Breast epithelium (tissue), 3 donors: ENCODE data around the gene C9orf85.

Source experiments
- CTCF ChIP-seq, 3 donors: fragments of 450-650 bp; IDR thresholded peaks; one replicate each; pipeline ENCODE4 v1.5.1; 2016 to 2017; ENCODE audit warnings: antibody characterized with exemption in 3 of 3, mild to moderate bottlenecking in 3 of 3, moderate library complexity in 3 of 3
- POLR2A ChIP-seq: fragments of 450-650 bp; IDR thresholded peaks from one replicate; pipeline ENCODE4 v1.6.1; 2016; ENCODE audit warnings: antibody characterized with exemption, mild to moderate bottlenecking, moderate library complexity
- POLR2AphosphoS5 ChIP-seq, 3 donors: sonication (generic); formaldehyde crosslinking; IDR thresholded peaks; one replicate each; pipeline ENCODE4 v1.6.1; 2017; ENCODE audit warnings: antibody characterized with exemption in 3 of 3

GRCh38 chr9:71887362-71887761, 24.1 kb upstream of the C9orf85 start:
- TF ChIP-seq CTCF (IDR thresholded peaks at IDR 0.05) (no peak), POLR2A (no peak), POLR2AphosphoS5 (IDR thresholded peaks at IDR 0.05) (no peak)
